ENCODE data around the gene KCNK7.

GRCh38 chr11:65585396-65586246 is 10.0 kb downstream of the KCNK7 start:
- no peak for TF ChIP-seq CTCF (IDR thresholded peaks at IDR 0.05; ENCODE audit: borderline replicate concordance, extremely low read depth, low read length, poor library complexity, severe bottlenecking)
- TF ChIP-seq EZH2 (IDR thresholded peaks at IDR 0.05; ENCODE audit: borderline replicate concordance, low read depth, low read length, severe bottlenecking): no peak
